ENCODE results near the gene DARS1.

DNA sequence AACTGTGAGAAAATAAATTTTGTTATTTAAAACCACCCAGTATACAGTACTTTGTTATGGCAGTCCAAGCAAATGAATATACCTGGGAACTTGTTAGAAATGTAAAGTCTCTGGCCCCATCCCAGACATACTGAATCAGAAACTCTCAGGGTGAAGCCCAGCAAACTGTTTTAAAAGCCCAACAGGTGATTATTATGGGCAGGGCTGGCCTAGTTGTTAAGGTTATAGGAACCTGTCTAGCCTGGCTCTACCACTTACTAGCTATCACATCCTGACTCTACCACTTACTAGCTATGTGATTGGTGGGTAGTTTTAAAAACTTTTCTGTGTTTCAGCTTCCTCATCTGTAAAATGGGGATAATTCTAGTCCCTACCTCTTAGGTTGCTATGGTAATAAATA lies 8.0 kb upstream of the DARS1 start:
- no peak for TF ChIP-seq CTCF (IDR thresholded peaks at IDR 0.05)
- TF ChIP-seq POLR2A (IDR thresholded peaks at IDR 0.05): no peak
